Gastroesophageal sphincter (tissue), 4 donors: Measurements from ENCODE around the gene COL11A2. TPM values are rescaled to one million over a fixed set of nuclear protein-coding genes. Genes with fewer than 3 reads are reported as not detected.

Source experiments
- ATAC-seq: fragments of 150-250 bp; one replicate; pipeline ENCODE4 v1.9.1; 2016; ENCODE audit warnings: mild to moderate bottlenecking, moderate library complexity
- H3K27ac ChIP-seq, 4 donors: fragments of 200-600 bp; sonication (generic) in 3 of 4; 1 replicate in 3 of 4; 2 replicates in 1 of 4; pipeline ENCODE4 v1.5.1; 2016 to 2019
- H3K27me3 ChIP-seq: fragments of 200-600 bp; sonication (generic); one replicate; pipeline ENCODE4 v1.5.1; 2019
- H3K36me3 ChIP-seq, 2 donors: fragments of 200-600 bp; sonication (generic); one replicate each; pipeline ENCODE4 v1.5.1; 2019; ENCODE audit warnings: control low read depth in 1 of 2
- H3K4me1 ChIP-seq, 3 donors: fragments of 200-600 bp; sonication (generic); 1 replicate in 2 of 3; 2 replicates in 1 of 3; pipeline ENCODE4 v1.5.1; 2016 to 2019; ENCODE audit warnings: control low read depth in 2 of 3
- H3K4me3 ChIP-seq, 2 donors: fragments of 200-600 bp; sonication (generic); one replicate each; pipeline ENCODE4 v1.5.1; 2019; ENCODE audit warnings: mild to moderate bottlenecking in 1 of 2, moderate library complexity in 1 of 2
- H3K9me3 ChIP-seq, 3 donors: fragments of 200-600 bp; sonication (generic); one replicate each; pipeline ENCODE4 v1.5.1; 2017 to 2019; ENCODE audit warnings: control low read depth in 2 of 3
- CTCF ChIP-seq, 4 experiments: fragments of 200-600 bp in 2 of 4; fragments of 450-650 bp in 2 of 4; sonication (generic) in 1 of 4; IDR thresholded peaks; one replicate each; pipeline ENCODE4 v1.5.1; 2017 to 2019; ENCODE audit warnings: antibody characterized with exemption in 4 of 4, mild to moderate bottlenecking in 2 of 4, moderate library complexity in 2 of 4
- EP300 ChIP-seq: sonication (generic); formaldehyde crosslinking; IDR thresholded peaks from one replicate; pipeline ENCODE4 v1.6.1; 2017; ENCODE audit warnings: antibody characterized with exemption, mild to moderate bottlenecking
- POLR2A ChIP-seq, 2 donors: fragments of 450-650 bp; IDR thresholded peaks; one replicate each; pipeline ENCODE4 v1.6.1; 2017; ENCODE audit warnings: antibody characterized with exemption in 2 of 2, mild to moderate bottlenecking in 2 of 2, moderate library complexity in 1 of 2
- POLR2AphosphoS5 ChIP-seq: sonication (generic); formaldehyde crosslinking; IDR thresholded peaks from one replicate; pipeline ENCODE4 v1.6.1; 2017; ENCODE audit warnings: antibody characterized with exemption
- WGBS, 2 donors: methylation state at CpG; one replicate each; pipeline ENCODE4 v1.1.5; 2018; ENCODE audit warnings: low coverage in 1 of 2; 5-methylcytosine and 5-hydroxymethylcytosine counted together
- total RNA-seq, 4 donors: library from RNA; depleted of rRNA; stranded (reverse); fragments of >200 nt; gene quantifications; one replicate each; pipeline ENCODE4 v1.1.0, GENCODE V29; 2016

The COL11A2 gene
- total RNA-seq, 4 donors from 2014 or later: 0.35 to 1.4 (median 0.45) TPM

GRCh38 chr6:33126101-33126714 lies 66.1 kb downstream of the COL11A2 start:
- H3K9me3 ChIP-seq: peaks cover 0 to 10% (median 0%) of the 10 kb centered on the region in 3 donors
- peaks cover 29% of the 10 kb centered on the region for H3K27me3 ChIP-seq
- H3K4me1 ChIP-seq: no peaks in the 10 kb centered on the region
- H3K27ac ChIP-seq: no peak overlapping the region
- no peak overlapping the region for H3K4me3 ChIP-seq
- peak; percentile 71 for ATAC-seq
- TF ChIP-seq CTCF (IDR thresholded peaks at IDR 0.05) (peak; percentile 25 to 52 (median 31)), EP300 (no peak)
- no peaks in the 10 kb centered on the region for H3K36me3 ChIP-seq
- WGBS, 2 donors: 50 to 64% methylated on average over 1 to 4 of the region's 5 CpGs

DNA sequence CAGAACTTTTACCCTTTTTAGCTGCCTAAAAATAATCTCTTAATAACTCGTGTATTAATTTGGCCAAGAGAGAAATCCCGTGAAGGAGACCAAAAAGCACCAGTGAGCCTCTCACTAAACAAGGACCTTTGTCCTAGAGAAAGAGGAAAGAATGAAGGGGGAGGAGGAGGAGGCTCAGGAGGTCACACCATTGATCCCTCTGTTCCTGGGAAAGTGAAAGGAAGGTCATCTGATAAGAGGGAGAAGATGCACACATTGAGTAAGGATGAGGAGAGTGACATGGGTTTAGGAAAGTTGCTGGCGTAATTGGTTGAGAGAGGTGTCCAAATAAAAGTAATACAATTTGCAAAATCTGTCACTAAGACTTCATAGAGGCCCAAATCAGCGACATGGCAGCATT lies 67.3 kb downstream of the COL11A2 start:
- H3K36me3 ChIP-seq: no peaks in the 10 kb centered on the region
- H3K9me3 ChIP-seq: peaks cover 0 to 10% (median 0%) of the 10 kb centered on the region in 3 donors
- no peak overlapping the region for H3K4me3 ChIP-seq
- 67 to 88% methylated on average over 2 to 3 of the region's 4 CpGs for WGBS, 2 donors
- peaks cover 33% of the 10 kb centered on the region for H3K27me3 ChIP-seq
- no peaks in the 10 kb centered on the region for H3K4me1 ChIP-seq
- no peak overlapping the region for H3K27ac ChIP-seq
- no peak for TF ChIP-seq POLR2AphosphoS5
- TF ChIP-seq POLR2A (IDR thresholded peaks at IDR 0.05): no peak
- no peak for TF ChIP-seq CTCF (IDR thresholded peaks at IDR 0.05)
- TF ChIP-seq EP300: no peak
- no peak for ATAC-seq

- H3K4me3 ChIP-seq: no peak overlapping the region
- no peaks in the 10 kb centered on the region for H3K36me3 ChIP-seq
- TF ChIP-seq CTCF (IDR thresholded peaks at IDR 0.05): no peak
- TF ChIP-seq POLR2A (IDR thresholded peaks at IDR 0.05): no peak
- TF ChIP-seq EP300: no peak
- no peak for TF ChIP-seq POLR2AphosphoS5
- 87 to 93% methylated on average over 3 to 4 of the region's 4 CpGs for WGBS, 2 donors
- no peaks in the 10 kb centered on the region for H3K4me1 ChIP-seq
- peaks cover 0 to 10% (median 0%) of the 10 kb centered on the region in 3 donors for H3K9me3 ChIP-seq
- peaks cover 33% of the 10 kb centered on the region for H3K27me3 ChIP-seq
- H3K27ac ChIP-seq: no peak overlapping the region
- ATAC-seq: no peak
Measured at GRCh38 chr6:33124525-33124901, 67.8 kb downstream of the COL11A2 start.

- Histone ChIP-seq H3K27ac (no peak overlapping the region), H3K27me3 (peaks cover 32% of the 10 kb centered on the region), H3K4me1 (no peaks in the 10 kb centered on the region), H3K36me3 (no peaks in the 10 kb centered on the region), H3K9me3 (peaks cover 0 to 10% (median 0%) of the 10 kb centered on the region in 3 donors), H3K4me3 (no peak overlapping the region)
- ATAC-seq: no peak
- 72 to 76% methylated on average over 5 to 14 of the region's 20 CpGs for WGBS, 2 donors
- TF ChIP-seq POLR2A (IDR thresholded peaks at IDR 0.05) (no peak), CTCF (IDR thresholded peaks at IDR 0.05) (peak in 3 of 4 experiments; percentile 18 to 19 (median 18)), POLR2AphosphoS5 (no peak), EP300 (no peak)
Measured at GRCh38 chr6:33123732-33124524, 68.3 kb downstream of the COL11A2 start.

DNA sequence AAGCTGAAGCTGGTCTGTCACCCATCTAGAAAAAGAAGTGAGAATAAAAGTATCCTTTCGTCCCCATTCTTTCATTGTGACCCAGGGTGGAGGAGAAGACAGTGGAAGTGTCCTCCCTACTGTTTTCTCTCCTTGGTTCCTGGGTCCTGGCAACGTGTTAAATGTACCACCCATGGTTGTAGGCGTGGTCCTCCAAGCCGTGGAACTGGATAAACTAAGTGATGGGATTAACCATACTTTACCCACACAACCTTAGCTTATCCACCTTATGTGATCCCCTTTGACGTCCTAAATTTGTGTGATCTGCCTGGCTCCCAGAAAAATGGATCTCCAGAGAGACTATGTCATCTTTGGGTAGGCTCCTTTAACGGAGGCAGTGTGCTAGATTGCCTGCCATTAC lies 69.1 kb downstream of the COL11A2 start:
- no peak overlapping the region for H3K27ac ChIP-seq
- no peak overlapping the region for H3K4me3 ChIP-seq
- no peak for ATAC-seq
- no peaks in the 10 kb centered on the region for H3K36me3 ChIP-seq
- WGBS, 2 donors: 68 to 75% methylated on average over 5 to 6 of the region's 6 CpGs
- peaks cover 0 to 10% (median 0%) of the 10 kb centered on the region in 3 donors for H3K9me3 ChIP-seq
- TF ChIP-seq CTCF (IDR thresholded peaks at IDR 0.05): no peak
- no peak for TF ChIP-seq POLR2A (IDR thresholded peaks at IDR 0.05)
- TF ChIP-seq POLR2AphosphoS5: no peak
- TF ChIP-seq EP300: no peak
- H3K4me1 ChIP-seq: no peaks in the 10 kb centered on the region
- peaks cover 31% of the 10 kb centered on the region for H3K27me3 ChIP-seq
